RWPE1 (cell line): ENCODE measurements around the gene ZNF502.

Experiments
- CTCF ChIA-PET: fragments of 350-600 bp; sonication (Branson Sonifier 250); formaldehyde crosslinking; extraction: SDS; loops from one replicate; lab custom pipeline; 2021; lab: Yijun Ruan, JAX
- POLR2A ChIA-PET: fragments of 400-600 bp; formaldehyde crosslinking; extraction: SDS; loops from one replicate; lab custom pipeline; 2020; ENCODE audit warnings: antibody characterized with exemption; ENCODE audit not compliant: low non-redundant PET; lab: Yijun Ruan, JAX
- DNase-seq: peaks from one replicate; pipeline ENCODE4 v3.0.0; 2012; ENCODE audit warnings: low spot score
- H3K27ac ChIP-seq: fragments of 450-650 bp; 2 replicates; pipeline ENCODE4 v1.5.1; 2017
- CTCF ChIP-seq: fragments of 450-650 bp; conservative IDR thresholded peaks from 2 replicates; pipeline ENCODE4 v1.5.1; 2017; ENCODE audit warnings: low read depth, mild to moderate bottlenecking

Gene ZNF502

GRCh38 chr3:44722103-44722401, 9.6 kb downstream of the ZNF502 start:
- TF ChIP-seq CTCF, result no peak
- no peak for DNase-seq
- ChIA-PET CTCF (interaction anchor here (0.8 kb wide), 1 partner anchor 44 kb away, joined by 5 read pairs; no protein-coding TSS in a partner anchor), POLR2A (no interaction called here)
- H3K27ac ChIP-seq, result no peak overlapping the region

- CTCF ChIA-PET, result no interaction called here
- DNase-seq, result peak; percentile 84
- peak within 1 kb of the TSS; percentile 68 for H3K27ac ChIP-seq
- POLR2A ChIA-PET, result no interaction called here
- no peak for TF ChIP-seq CTCF
Measured at GRCh38 chr3:44729384-44729910, 17.0 kb downstream of the ZNF502 start, which contains the start of gene ZNF501. Gene ZNF501 (plus strand): TSS chr3:44729635. CDS start chr3:44734422, 4,787 bp downstream.

GRCh38 chr3:44734646-44735168, 22.2 kb downstream of the ZNF502 start:
- ChIA-PET CTCF (no interaction called here), POLR2A (no interaction called here)
- no peak overlapping the region for H3K27ac ChIP-seq
- no peak for DNase-seq
- no peak for TF ChIP-seq CTCF

DNA sequence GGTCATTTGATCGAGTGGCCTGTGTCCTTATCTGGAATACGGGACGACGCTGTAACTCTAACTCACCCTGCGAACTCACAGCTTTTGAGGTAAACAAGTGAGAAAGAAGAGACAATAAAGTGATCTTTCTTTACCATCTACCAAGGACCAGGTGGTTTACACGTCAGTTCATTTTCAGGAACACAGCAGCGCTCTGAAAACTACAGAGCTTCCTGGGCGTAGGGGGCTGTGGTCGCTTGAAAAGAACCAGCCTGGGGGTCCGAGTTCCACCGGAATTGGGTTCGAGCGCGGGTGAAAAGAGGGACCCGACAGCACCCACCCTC, 48.6 kb downstream of the ZNF502 start:
- CTCF ChIA-PET, result no interaction called here
- H3K27ac ChIP-seq, result peak overlapping the region; percentile 87
- no peak for TF ChIP-seq CTCF
- POLR2A ChIA-PET, result interaction anchor here (0.9 kb wide), 1 partner anchor 109 kb away, joined by 8 read pairs; no protein-coding TSS in a partner anchor
- DNase-seq, result no peak

DNA sequence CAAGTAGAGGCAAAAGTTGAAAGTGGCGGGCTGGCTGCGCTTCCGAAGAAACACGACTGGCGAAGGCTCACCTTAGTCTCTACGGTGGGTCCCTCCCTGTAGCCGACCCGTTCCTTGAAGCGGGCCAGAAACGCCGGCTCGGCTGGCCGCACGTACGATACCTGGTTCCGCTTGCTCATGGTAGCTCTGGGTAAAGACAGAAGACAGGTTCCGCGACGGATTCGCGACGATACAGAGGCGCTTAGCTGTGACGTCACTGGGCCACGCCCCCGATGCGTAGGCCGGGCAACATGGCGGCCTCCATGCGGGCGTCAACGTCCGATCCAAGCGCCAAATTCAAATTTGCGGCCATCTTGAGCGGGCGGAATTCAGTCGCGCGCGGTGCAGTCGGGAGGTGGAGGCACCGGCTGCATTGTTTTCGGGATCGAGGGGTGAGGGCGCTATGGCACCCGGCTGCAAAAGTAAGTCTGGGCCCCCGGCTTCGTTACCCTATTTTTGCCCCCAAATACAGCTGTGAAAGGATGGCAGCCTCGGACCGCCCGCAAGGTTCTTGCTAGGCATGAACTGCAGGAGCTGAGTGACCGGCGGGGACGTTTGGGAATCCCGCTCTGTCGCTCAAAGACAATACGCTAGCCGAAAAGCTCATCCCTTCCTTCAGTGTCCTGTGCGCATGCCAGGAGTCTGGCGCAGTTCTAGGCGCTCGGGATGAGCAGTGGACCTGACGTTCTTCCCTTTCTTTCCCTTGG, 49.1 kb downstream of the ZNF502 start, which contains the start of the genes KIAA1143 and KIF15:
KIAA1143 (minus strand) TSS at position 196 of the 746 bp plus-strand sequence; CDS start at position 179, 17 bp downstream.
KIF15 (plus strand) TSS at position 371 of the 746 bp plus-strand sequence; CDS start at position 443, 72 bp downstream.
- CTCF ChIA-PET, result interaction anchor here (0.5 kb wide), 1 partner anchor 15 kb away, joined by 3 read pairs; no protein-coding TSS in a partner anchor
- POLR2A ChIA-PET, result interaction anchor here (0.6 to 0.9 kb wide), 2 partner anchors 110 to 232 kb away, joined by 6 to 8 read pairs; no protein-coding TSS in a partner anchor
- DNase-seq, result peak; percentile 82
- no peak for TF ChIP-seq CTCF
- peak within 1 kb of the TSS; percentile 87 for H3K27ac ChIP-seq

GRCh38 chr3:44762170-44762677, 49.8 kb downstream of the ZNF502 start:
- POLR2A ChIA-PET, result no interaction called here
- H3K27ac ChIP-seq, result peak overlapping the region; percentile 87
- no peak for TF ChIP-seq CTCF
- CTCF ChIA-PET, result interaction anchor here (0.5 to 0.6 kb wide), 2 partner anchors 15 to 96 kb away, joined by 3 read pairs; no protein-coding TSS in a partner anchor
- no peak for DNase-seq
